IMR-90 (cell line): ENCODE results near the gene ORAI1. TPM values are rescaled to one million over a fixed set of nuclear protein-coding genes. Genes with fewer than 3 reads are reported as not detected.
"Not testable (repeated sequence)": the region's sequence is repeated elsewhere in the genome, so short reads cannot be mapped to it uniquely, and the experiment has no call there.

Experiments used
- ATAC-seq: fragments of 200-7000 bp; cut with Tn5 transposase; 2 replicates; pipeline ENCODE4 v1.9.1; 2020; ENCODE audit warnings: low read depth, mild to moderate bottlenecking, moderate library complexity
- BruUV-seq: library from RNA; stranded (reverse); fragments of 400-500 nt; replicated peaks from 2 replicates; lab custom pipeline; 2021; lab: Mats Ljungman, UMichigan
- CTCF ChIA-PET: fragments of 300-600 bp; formaldehyde crosslinking; extraction: SDS; loops from one replicate; lab custom pipeline; 2021; ENCODE audit warnings: antibody characterized with exemption; lab: Yijun Ruan, JAX
- POLR2A ChIA-PET: fragments of 300-600 bp; sonication (Branson Sonifier 250); formaldehyde crosslinking; loops from one replicate; lab custom pipeline; 2022; ENCODE audit warnings: antibody characterized with exemption; ENCODE audit not compliant: unreplicated experiment; lab: Charles Lee
- DNase-seq: peaks from one replicate; pipeline ENCODE4 v3.0.0; 2013
- H2AFZ ChIP-seq: replicated peaks from 2 replicates; pipeline ENCODE3; 2013; ENCODE audit warnings: low read length, mild to moderate bottlenecking; ENCODE audit not compliant: poor library complexity
- H2AK5ac ChIP-seq: 2 replicates; pipeline ENCODE4 v1.6.1; 2013; ENCODE audit warnings: low read depth, low read length, inconsistent platforms
- H2AK9ac ChIP-seq: replicated peaks from 2 replicates; pipeline ENCODE3; 2013; ENCODE audit warnings: mild to moderate bottlenecking, low read depth, low read length, moderate library complexity; ENCODE audit not compliant: poor library complexity
- H2BK120ac ChIP-seq: 2 replicates; pipeline ENCODE4 v1.6.1; 2013; ENCODE audit warnings: low read depth, low read length, inconsistent platforms
- H2BK15ac ChIP-seq: 3 replicates; pipeline ENCODE4 v1.6.1; 2013; ENCODE audit warnings: low read depth, low read length, inconsistent platforms
- H2BK20ac ChIP-seq: 2 replicates; pipeline ENCODE4 v1.6.1; 2013; ENCODE audit warnings: low read depth, mild to moderate bottlenecking, inconsistent platforms, low read length, moderate library complexity
- H2BK5ac ChIP-seq: 2 replicates; pipeline ENCODE4 v1.6.1; 2013; ENCODE audit warnings: mild to moderate bottlenecking, low read depth, low read length, inconsistent platforms; ENCODE audit not compliant: poor library complexity, severe bottlenecking
- H3K14ac ChIP-seq: replicated peaks from 2 replicates; pipeline ENCODE4 v1.6.1; 2013; ENCODE audit warnings: low read depth, low read length, inconsistent platforms
- H3K18ac ChIP-seq: 2 replicates; pipeline ENCODE4 v1.6.1; 2013; ENCODE audit warnings: low read depth, low read length, control low read depth
- H3K23ac ChIP-seq: 2 replicates; pipeline ENCODE4 v1.6.1; 2013; ENCODE audit warnings: low read depth, low read length, inconsistent platforms
- H3K27ac ChIP-seq: 2 replicates; pipeline ENCODE4 v1.5.1; 2013; ENCODE audit warnings: mild to moderate bottlenecking, control low read depth, low read length; ENCODE audit not compliant: insufficient read depth
- H3K27me3 ChIP-seq: 2 replicates; pipeline ENCODE4 v1.6.1; 2013; ENCODE audit warnings: low read length; ENCODE audit not compliant: control insufficient read depth, insufficient read depth
- H3K36me3 ChIP-seq: 2 replicates; pipeline ENCODE4 v1.6.1; 2013; ENCODE audit warnings: low read length, mixed read lengths; ENCODE audit not compliant: control insufficient read depth, insufficient read depth
- H3K4ac ChIP-seq: 2 replicates; pipeline ENCODE4 v1.6.1; 2013; ENCODE audit warnings: low read depth, low read length, inconsistent platforms
- H3K4me1 ChIP-seq: 2 replicates; pipeline ENCODE4 v1.6.1; 2013; ENCODE audit warnings: low read length, mixed read lengths; ENCODE audit not compliant: control insufficient read depth, insufficient read depth
- H3K4me2 ChIP-seq: 2 replicates; pipeline ENCODE4 v1.6.1; 2013; ENCODE audit warnings: low read depth, mild to moderate bottlenecking, control low read depth, low read length, moderate library complexity
- H3K4me3 ChIP-seq: 2 replicates; pipeline ENCODE4 v1.5.1; 2013; ENCODE audit warnings: low read depth, mild to moderate bottlenecking, control low read depth, low read length, moderate library complexity; ENCODE audit not compliant: insufficient read depth
- H3K56ac ChIP-seq: 2 replicates; pipeline ENCODE4 v1.6.1; 2013; ENCODE audit warnings: low read length, inconsistent platforms; ENCODE audit not compliant: insufficient read depth; ENCODE audit errors: extremely low read depth
- H3K79me1 ChIP-seq, 2 experiments: 2 replicates each; pipeline ENCODE4 v1.6.1; 2013; ENCODE audit warnings: low read length in 2 of 2, inconsistent platforms in 1 of 2, low read depth in 1 of 2
- H3K9ac ChIP-seq: 2 replicates; pipeline ENCODE4 v1.6.1; 2013; ENCODE audit warnings: low read depth, low read length, control low read depth
- H3K9me1 ChIP-seq: 2 replicates; pipeline ENCODE4 v1.6.1; 2013; ENCODE audit warnings: low read length, inconsistent platforms; ENCODE audit not compliant: insufficient read depth
- H3K9me3 ChIP-seq: 2 replicates; pipeline ENCODE4 v1.6.1; 2013; ENCODE audit warnings: low read length; ENCODE audit not compliant: control insufficient read depth, insufficient read depth
- H4K20me1 ChIP-seq: 2 replicates; pipeline ENCODE4 v1.6.1; 2013; ENCODE audit warnings: low read length, inconsistent platforms; ENCODE audit not compliant: insufficient read depth
- H4K5ac ChIP-seq: 2 replicates; pipeline ENCODE4 v1.6.1; 2013; ENCODE audit warnings: mild to moderate bottlenecking, low read depth, low read length, control low read depth
- H4K8ac ChIP-seq, 2 experiments: 2 replicates each; pipeline ENCODE4 v1.6.1; 2013; ENCODE audit warnings: low read depth in 2 of 2, low read length in 2 of 2, control low read depth in 1 of 2, inconsistent platforms in 1 of 2
- H4K91ac ChIP-seq: 2 replicates; pipeline ENCODE4 v1.6.1; 2013; ENCODE audit warnings: low read depth, low read length, inconsistent platforms; ENCODE audit not compliant: insufficient read depth
- MXI1 ChIP-seq: IDR thresholded peaks from 2 replicates; pipeline ENCODE4 v1.6.1; 2012; ENCODE audit warnings: low read depth, mild to moderate bottlenecking, low read length, moderate library complexity, borderline replicate concordance
- WGBS, 2 experiments: methylation state at CpG; one replicate each; pipeline versions ENCODE4 v1.1.5 to v1.1.7; 2013; ENCODE audit warnings: missing lambda C conversion rate in 2 of 2; ENCODE audit not compliant: insufficient read length in 1 of 2; ENCODE audit errors: extremely low coverage in 2 of 2; 5-methylcytosine and 5-hydroxymethylcytosine counted together
- dilution Hi-C: fragments of 300-500 bp; cut with HindIII; formaldehyde crosslinking; loops from one replicate; pipeline ENCODE4 v1.14.3; 2018; ENCODE audit warnings: low sequenced_read_pairs; ENCODE audit not compliant: unreplicated experiment
- in situ Hi-C: fragments of 300-500 bp; cut with MboI; formaldehyde crosslinking; loops from 3 replicates; pipeline ENCODE4 v1.14.3; 2019; ENCODE audit warnings: low sequenced_read_pairs, inconsistent platforms, mixed read lengths
- intact Hi-C: fragments of 100-400 bp; cut with micrococcal nuclease; formaldehyde crosslinking; loops from 2 replicates; pipeline ENCODE4 v1.10.0; 2022
- polyA plus RNA-seq, 3 experiments: library from polyadenylated mRNA; depleted of rRNA; stranded (reverse); fragments of >200 nt; gene quantifications; 2 replicates each; pipeline ENCODE4 v1.2.3, GENCODE V29; 2012; ENCODE audit warnings: low replicate concordance in 1 of 3
- total RNA-seq: library from RNA; depleted of rRNA; stranded (reverse); fragments of >200 nt; gene quantifications from 2 replicates; pipeline ENCODE4 v1.2.3, GENCODE V29; 2012

The ORAI1 gene
- total and polyA plus RNA-seq, 2 of the 4 experiments (the other 2 are of a cell fraction) = 3.9 to 22.7 TPM

GRCh38 chr12:121657305-121658008 is 31.1 kb downstream of the ORAI1 start:
- Histone ChIP-seq H3K4me2 (no peak overlapping the region), H3K9me3 (no peaks in the 10 kb centered on the region), H2BK120ac (no peak overlapping the region), H3K27me3 (no peaks in the 10 kb centered on the region), H3K56ac (no peak overlapping the region), H2AK5ac (no peak overlapping the region), H3K9me1 (no peaks in the 10 kb centered on the region), H4K20me1 (no peaks in the 10 kb centered on the region), H3K23ac (no peak overlapping the region), H2BK20ac (no peak overlapping the region), H4K5ac (no peak overlapping the region), H3K79me1 (no peaks in the 10 kb centered on the region), H3K36me3 (no peaks in the 10 kb centered on the region), H3K27ac (no peak overlapping the region), H4K91ac (no peak overlapping the region), H3K4ac (no peak overlapping the region), H3K9ac (no peak overlapping the region), H3K18ac (no peak overlapping the region), H2AK9ac (no peak overlapping the region), H4K8ac (no peak overlapping the region), H2AFZ (no peak overlapping the region), H2BK5ac (no peak overlapping the region), H3K4me1 (no peaks in the 10 kb centered on the region; the same call in 1 of the 2 replicates), H3K4me3 (no peak overlapping the region), H2BK15ac (no peak overlapping the region), H3K14ac (no peak overlapping the region)
- TF ChIP-seq MXI1 = no peak
- DNase-seq = no peak
- CTCF ChIA-PET = no interaction called here
- WGBS, 2 experiments = 88% methylated on average over 4 of the region's 18 CpGs; no CpG with 5 or more reads in 1 of the 2 experiments
- intact Hi-C loops (no loop called here), in situ Hi-C loops (no loop called here), dilution Hi-C loops (no loop called here)
- no peak for ATAC-seq
- POLR2A ChIA-PET = no interaction called here
- BruUV-seq = no TSS peak

GRCh38 chr12:121661353-121662105 is 35.2 kb downstream of the ORAI1 start:
- H3K56ac ChIP-seq, H4K91ac ChIP-seq, H3K9me1 ChIP-seq, H2AFZ ChIP-seq, H4K20me1 ChIP-seq, H3K9ac ChIP-seq, CTCF ChIA-PET, H2BK20ac ChIP-seq, H2AK5ac ChIP-seq, H4K8ac ChIP-seq, H4K5ac ChIP-seq, H3K23ac ChIP-seq, H3K14ac ChIP-seq, in situ Hi-C loops, DNase-seq, H3K27ac ChIP-seq, POLR2A ChIA-PET, H3K4me3 ChIP-seq, dilution Hi-C loops, H3K36me3 ChIP-seq, H2BK15ac ChIP-seq, H3K79me1 ChIP-seq, H3K4me1 ChIP-seq, H3K27me3 ChIP-seq, ATAC-seq, H2BK5ac ChIP-seq, H3K18ac ChIP-seq, H3K4ac ChIP-seq, BruUV-seq, intact Hi-C loops, H3K9me3 ChIP-seq, H2BK120ac ChIP-seq, H3K4me2 ChIP-seq, H2AK9ac ChIP-seq: not testable (repeated sequence)
- 67% methylated on average over 4 of the region's 11 CpGs; no CpG with 5 or more reads in 1 of the 2 experiments for WGBS, 2 experiments
